OCI-LY1 (cell line): ENCODE results near the gene DCUN1D1.

Experiments used
- H2AFZ ChIP-seq: fragments of 200-600 bp; sonication (generic), shearing (Covaris generic); 2 replicates; pipeline ENCODE4 v1.6.0; 2014; ENCODE audit warnings: antibody characterized with exemption, mild to moderate bottlenecking, low read length
- H3F3A ChIP-seq: fragments of 200-600 bp; sonication (generic), shearing (Covaris generic); 2 replicates; pipeline ENCODE4 v1.6.0; 2014; ENCODE audit warnings: mild to moderate bottlenecking, antibody characterized with exemption, low read length, moderate library complexity; ENCODE audit not compliant: insufficient read depth
- H3K27ac ChIP-seq: fragments of 200-600 bp; sonication (generic); 2 replicates; pipeline ENCODE4 v1.5.1; 2014; ENCODE audit warnings: low read length, mixed run types, mild to moderate bottlenecking, low read depth; ENCODE audit not compliant: poor library complexity, severe bottlenecking
- H3K27me3 ChIP-seq: fragments of 200-600 bp; sonication (generic); 2 replicates; pipeline ENCODE4 v1.6.0; 2014; ENCODE audit warnings: antibody characterized with exemption, mild to moderate bottlenecking, low read length, moderate library complexity; ENCODE audit not compliant: insufficient read depth
- H3K36me3 ChIP-seq: fragments of 200-600 bp; sonication (generic); 2 replicates; pipeline ENCODE4 v1.6.1; 2014; ENCODE audit warnings: mild to moderate bottlenecking, antibody characterized with exemption, low read length, moderate library complexity, mixed read lengths; ENCODE audit not compliant: insufficient read depth
- H3K4me1 ChIP-seq: fragments of 200-600 bp; sonication (generic); 2 replicates; pipeline ENCODE4 v1.5.1; 2014; ENCODE audit warnings: mild to moderate bottlenecking, low read length, moderate library complexity; ENCODE audit not compliant: insufficient read depth, severe bottlenecking
- H3K4me2 ChIP-seq: fragments of 200-600 bp; sonication (generic), shearing (Covaris generic); 2 replicates; pipeline ENCODE4 v1.6.1; 2014; ENCODE audit warnings: low read length
- H3K4me3 ChIP-seq: fragments of 200-600 bp; sonication (generic); 2 replicates; pipeline ENCODE4 v1.5.1; 2014; ENCODE audit warnings: low read length, low read depth, mild to moderate bottlenecking, mixed read lengths; ENCODE audit not compliant: poor library complexity, severe bottlenecking
- H3K79me2 ChIP-seq: fragments of 200-600 bp; shearing (Covaris generic); 2 replicates; pipeline ENCODE4 v1.6.1; 2016; ENCODE audit warnings: mixed run types, low read length, mixed read lengths; ENCODE audit not compliant: insufficient read depth
- H3K9ac ChIP-seq: fragments of 200-600 bp; sonication (generic), shearing (Covaris generic); 2 replicates; pipeline ENCODE4 v1.6.1; 2014; ENCODE audit warnings: mild to moderate bottlenecking, low read length, mixed read lengths
- H3K9me2 ChIP-seq: fragments of 200-600 bp; sonication (generic), shearing (Covaris generic); 2 replicates; pipeline ENCODE4 v1.6.1; 2014; ENCODE audit warnings: low read depth, mild to moderate bottlenecking, low read length, mixed read lengths
- H3K9me3 ChIP-seq: fragments of 200-600 bp; shearing (Covaris generic); 2 replicates; pipeline ENCODE4 v1.6.1; 2014; ENCODE audit warnings: low read length, mixed read lengths
- H4K20me1 ChIP-seq: fragments of 200-600 bp; sonication (generic), shearing (Covaris generic); 2 replicates; pipeline ENCODE4 v1.6.0; 2016; ENCODE audit warnings: mild to moderate bottlenecking, low read length; ENCODE audit not compliant: insufficient read depth
- EZH2 ChIP-seq: fragments of 200-600 bp; sonication (generic), shearing (Covaris generic); IDR thresholded peaks from 2 replicates; pipeline ENCODE4 v1.8.0; 2017; ENCODE audit warnings: borderline replicate concordance, mixed run types, mild to moderate bottlenecking, antibody characterized with exemption, low read length, moderate library complexity, mixed read lengths
- TF ChIP-seq, protein P1 (sequence below): fragments of 200-600 bp; sonication (generic), shearing (Covaris generic); IDR thresholded peaks from 2 replicates; pipeline ENCODE4 v1.5.1; 2017; ENCODE audit warnings: mild to moderate bottlenecking, antibody characterized with exemption, low read length, moderate library complexity, mixed read lengths

Gene DCUN1D1

DNA sequence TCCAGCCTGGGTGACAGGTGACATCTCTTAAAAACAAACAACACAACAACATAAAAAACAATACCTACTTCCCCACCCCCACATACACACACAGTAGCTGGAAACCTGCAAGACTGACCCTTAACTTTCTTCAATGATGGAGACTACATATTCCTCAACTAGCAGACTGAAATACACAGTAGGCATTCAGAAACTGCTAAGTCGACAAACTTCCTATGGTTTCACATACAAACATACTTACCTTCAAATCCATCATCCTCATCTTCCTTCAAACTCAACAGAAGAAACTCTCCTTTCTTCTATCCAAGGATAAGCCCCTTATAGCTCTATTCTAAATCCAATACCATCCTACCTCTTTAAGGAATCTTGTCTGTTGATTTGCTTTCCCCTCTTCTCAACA is 30.6 kb downstream of the DCUN1D1 start:
- no peak overlapping the region for H3K4me3 ChIP-seq
- H2AFZ ChIP-seq = no peak overlapping the region
- H3K79me2 ChIP-seq = no peaks in the 10 kb centered on the region
- H3K9ac ChIP-seq = no peak overlapping the region
- TF ChIP-seq, protein P1, sequence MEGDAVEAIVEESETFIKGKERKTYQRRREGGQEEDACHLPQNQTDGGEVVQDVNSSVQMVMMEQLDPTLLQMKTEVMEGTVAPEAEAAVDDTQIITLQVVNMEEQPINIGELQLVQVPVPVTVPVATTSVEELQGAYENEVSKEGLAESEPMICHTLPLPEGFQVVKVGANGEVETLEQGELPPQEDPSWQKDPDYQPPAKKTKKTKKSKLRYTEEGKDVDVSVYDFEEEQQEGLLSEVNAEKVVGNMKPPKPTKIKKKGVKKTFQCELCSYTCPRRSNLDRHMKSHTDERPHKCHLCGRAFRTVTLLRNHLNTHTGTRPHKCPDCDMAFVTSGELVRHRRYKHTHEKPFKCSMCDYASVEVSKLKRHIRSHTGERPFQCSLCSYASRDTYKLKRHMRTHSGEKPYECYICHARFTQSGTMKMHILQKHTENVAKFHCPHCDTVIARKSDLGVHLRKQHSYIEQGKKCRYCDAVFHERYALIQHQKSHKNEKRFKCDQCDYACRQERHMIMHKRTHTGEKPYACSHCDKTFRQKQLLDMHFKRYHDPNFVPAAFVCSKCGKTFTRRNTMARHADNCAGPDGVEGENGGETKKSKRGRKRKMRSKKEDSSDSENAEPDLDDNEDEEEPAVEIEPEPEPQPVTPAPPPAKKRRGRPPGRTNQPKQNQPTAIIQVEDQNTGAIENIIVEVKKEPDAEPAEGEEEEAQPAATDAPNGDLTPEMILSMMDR = no peak
- no peak for TF ChIP-seq EZH2
- peaks cover 43% of the 10 kb centered on the region for H3K36me3 ChIP-seq
- H3K9me2 ChIP-seq = no peaks in the 10 kb centered on the region
- no peaks in the 10 kb centered on the region for H3K27me3 ChIP-seq
- H3F3A ChIP-seq = no peaks in the 10 kb centered on the region
- no peaks in the 10 kb centered on the region for H4K20me1 ChIP-seq
- no peaks in the 10 kb centered on the region for H3K4me1 ChIP-seq
- no peak overlapping the region for H3K4me2 ChIP-seq
- no peak overlapping the region for H3K27ac ChIP-seq
- no peaks in the 10 kb centered on the region for H3K9me3 ChIP-seq

DNA sequence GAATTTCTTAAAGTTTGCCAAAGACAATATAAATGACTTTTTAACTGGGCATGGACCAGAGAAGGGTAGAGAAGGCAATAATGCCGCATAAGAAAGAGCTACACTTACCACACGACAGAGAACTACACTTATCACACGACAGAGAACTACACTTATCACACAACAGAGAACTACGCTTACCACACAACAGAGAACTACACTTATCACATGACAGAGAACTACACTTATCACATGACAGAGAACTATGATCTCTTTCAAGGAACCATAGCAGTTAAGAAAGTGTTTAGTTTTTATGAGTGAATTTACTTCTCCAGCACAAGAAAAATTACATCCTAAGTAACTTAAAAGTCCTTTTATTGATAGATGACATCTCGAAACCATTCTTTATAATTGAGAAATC is 32.0 kb downstream of the DCUN1D1 start:
- H3F3A ChIP-seq = no peaks in the 10 kb centered on the region
- H3K27ac ChIP-seq = no peak overlapping the region
- H3K79me2 ChIP-seq = no peaks in the 10 kb centered on the region
- H2AFZ ChIP-seq = no peak overlapping the region
- no peaks in the 10 kb centered on the region for H3K9me3 ChIP-seq
- TF ChIP-seq, protein P1 = no peak
- TF ChIP-seq EZH2 = no peak
- H3K9ac ChIP-seq = no peak overlapping the region
- H3K36me3 ChIP-seq = peaks cover 46% of the 10 kb centered on the region
- no peaks in the 10 kb centered on the region for H3K4me1 ChIP-seq
- H4K20me1 ChIP-seq = no peaks in the 10 kb centered on the region
- no peak overlapping the region for H3K4me3 ChIP-seq
- no peak overlapping the region for H3K4me2 ChIP-seq
- H3K27me3 ChIP-seq = no peaks in the 10 kb centered on the region
- no peaks in the 10 kb centered on the region for H3K9me2 ChIP-seq

DNA sequence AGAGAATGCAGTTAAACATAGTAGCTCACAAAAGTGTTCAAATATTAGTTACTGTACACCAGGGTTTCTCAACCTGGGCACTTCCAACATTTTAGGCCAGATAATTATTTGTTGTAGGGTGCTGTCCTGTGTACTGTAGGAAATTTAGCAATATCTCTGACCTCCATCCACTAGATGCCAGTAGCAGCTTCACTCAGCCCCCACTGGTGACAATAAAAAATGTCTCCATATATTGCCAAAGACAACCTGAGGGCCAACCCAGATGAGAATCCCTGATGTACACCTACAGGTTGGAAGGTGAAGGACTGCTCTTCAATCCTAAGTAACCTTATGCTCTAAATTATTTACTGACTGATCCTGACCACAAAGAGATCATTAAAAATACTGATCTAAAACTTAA is 32.5 kb downstream of the DCUN1D1 start:
- no peaks in the 10 kb centered on the region for H3K9me3 ChIP-seq
- H3K4me2 ChIP-seq = no peak overlapping the region
- no peak overlapping the region for H2AFZ ChIP-seq
- no peak overlapping the region for H3K4me3 ChIP-seq
- no peak overlapping the region for H3K27ac ChIP-seq
- peaks cover 42% of the 10 kb centered on the region for H3K36me3 ChIP-seq
- no peaks in the 10 kb centered on the region for H3K4me1 ChIP-seq
- no peaks in the 10 kb centered on the region for H3K79me2 ChIP-seq
- no peaks in the 10 kb centered on the region for H3K9me2 ChIP-seq
- no peaks in the 10 kb centered on the region for H3K27me3 ChIP-seq
- no peaks in the 10 kb centered on the region for H4K20me1 ChIP-seq
- H3F3A ChIP-seq = no peaks in the 10 kb centered on the region
- no peak overlapping the region for H3K9ac ChIP-seq
- no peak for TF ChIP-seq EZH2
- TF ChIP-seq, protein P1 = peak; percentile 54
